OCI-LY1 (cell line): ENCODE results near the gene AFTPH.

Experiments used
- H2AFZ ChIP-seq: fragments of 200-600 bp; sonication (generic), shearing (Covaris generic); 2 replicates; pipeline ENCODE4 v1.6.0; 2014; ENCODE audit warnings: antibody characterized with exemption, mild to moderate bottlenecking, low read length
- H3F3A ChIP-seq: fragments of 200-600 bp; sonication (generic), shearing (Covaris generic); 2 replicates; pipeline ENCODE4 v1.6.0; 2014; ENCODE audit warnings: mild to moderate bottlenecking, antibody characterized with exemption, low read length, moderate library complexity; ENCODE audit not compliant: insufficient read depth
- H3K27ac ChIP-seq: fragments of 200-600 bp; sonication (generic); 2 replicates; pipeline ENCODE4 v1.5.1; 2014; ENCODE audit warnings: low read length, mixed run types, mild to moderate bottlenecking, low read depth; ENCODE audit not compliant: poor library complexity, severe bottlenecking
- H3K27me3 ChIP-seq: fragments of 200-600 bp; sonication (generic); 2 replicates; pipeline ENCODE4 v1.6.0; 2014; ENCODE audit warnings: antibody characterized with exemption, mild to moderate bottlenecking, low read length, moderate library complexity; ENCODE audit not compliant: insufficient read depth
- H3K36me3 ChIP-seq: fragments of 200-600 bp; sonication (generic); 2 replicates; pipeline ENCODE4 v1.6.1; 2014; ENCODE audit warnings: mild to moderate bottlenecking, antibody characterized with exemption, low read length, moderate library complexity, mixed read lengths; ENCODE audit not compliant: insufficient read depth
- H3K4me1 ChIP-seq: fragments of 200-600 bp; sonication (generic); 2 replicates; pipeline ENCODE4 v1.5.1; 2014; ENCODE audit warnings: mild to moderate bottlenecking, low read length, moderate library complexity; ENCODE audit not compliant: insufficient read depth, severe bottlenecking
- H3K4me2 ChIP-seq: fragments of 200-600 bp; sonication (generic), shearing (Covaris generic); 2 replicates; pipeline ENCODE4 v1.6.1; 2014; ENCODE audit warnings: low read length
- H3K4me3 ChIP-seq: fragments of 200-600 bp; sonication (generic); 2 replicates; pipeline ENCODE4 v1.5.1; 2014; ENCODE audit warnings: low read length, low read depth, mild to moderate bottlenecking, mixed read lengths; ENCODE audit not compliant: poor library complexity, severe bottlenecking
- H3K79me2 ChIP-seq: fragments of 200-600 bp; shearing (Covaris generic); 2 replicates; pipeline ENCODE4 v1.6.1; 2016; ENCODE audit warnings: mixed run types, low read length, mixed read lengths; ENCODE audit not compliant: insufficient read depth
- H3K9ac ChIP-seq: fragments of 200-600 bp; sonication (generic), shearing (Covaris generic); 2 replicates; pipeline ENCODE4 v1.6.1; 2014; ENCODE audit warnings: mild to moderate bottlenecking, low read length, mixed read lengths
- H3K9me2 ChIP-seq: fragments of 200-600 bp; sonication (generic), shearing (Covaris generic); 2 replicates; pipeline ENCODE4 v1.6.1; 2014; ENCODE audit warnings: low read depth, mild to moderate bottlenecking, low read length, mixed read lengths
- H3K9me3 ChIP-seq: fragments of 200-600 bp; shearing (Covaris generic); 2 replicates; pipeline ENCODE4 v1.6.1; 2014; ENCODE audit warnings: low read length, mixed read lengths
- H4K20me1 ChIP-seq: fragments of 200-600 bp; sonication (generic), shearing (Covaris generic); 2 replicates; pipeline ENCODE4 v1.6.0; 2016; ENCODE audit warnings: mild to moderate bottlenecking, low read length; ENCODE audit not compliant: insufficient read depth
- EZH2 ChIP-seq: fragments of 200-600 bp; sonication (generic), shearing (Covaris generic); IDR thresholded peaks from 2 replicates; pipeline ENCODE4 v1.8.0; 2017; ENCODE audit warnings: borderline replicate concordance, mixed run types, mild to moderate bottlenecking, antibody characterized with exemption, low read length, moderate library complexity, mixed read lengths
- TF ChIP-seq, protein P1 (sequence below): fragments of 200-600 bp; sonication (generic), shearing (Covaris generic); IDR thresholded peaks from 2 replicates; pipeline ENCODE4 v1.5.1; 2017; ENCODE audit warnings: mild to moderate bottlenecking, antibody characterized with exemption, low read length, moderate library complexity, mixed read lengths

AFTPH gene, protein sequence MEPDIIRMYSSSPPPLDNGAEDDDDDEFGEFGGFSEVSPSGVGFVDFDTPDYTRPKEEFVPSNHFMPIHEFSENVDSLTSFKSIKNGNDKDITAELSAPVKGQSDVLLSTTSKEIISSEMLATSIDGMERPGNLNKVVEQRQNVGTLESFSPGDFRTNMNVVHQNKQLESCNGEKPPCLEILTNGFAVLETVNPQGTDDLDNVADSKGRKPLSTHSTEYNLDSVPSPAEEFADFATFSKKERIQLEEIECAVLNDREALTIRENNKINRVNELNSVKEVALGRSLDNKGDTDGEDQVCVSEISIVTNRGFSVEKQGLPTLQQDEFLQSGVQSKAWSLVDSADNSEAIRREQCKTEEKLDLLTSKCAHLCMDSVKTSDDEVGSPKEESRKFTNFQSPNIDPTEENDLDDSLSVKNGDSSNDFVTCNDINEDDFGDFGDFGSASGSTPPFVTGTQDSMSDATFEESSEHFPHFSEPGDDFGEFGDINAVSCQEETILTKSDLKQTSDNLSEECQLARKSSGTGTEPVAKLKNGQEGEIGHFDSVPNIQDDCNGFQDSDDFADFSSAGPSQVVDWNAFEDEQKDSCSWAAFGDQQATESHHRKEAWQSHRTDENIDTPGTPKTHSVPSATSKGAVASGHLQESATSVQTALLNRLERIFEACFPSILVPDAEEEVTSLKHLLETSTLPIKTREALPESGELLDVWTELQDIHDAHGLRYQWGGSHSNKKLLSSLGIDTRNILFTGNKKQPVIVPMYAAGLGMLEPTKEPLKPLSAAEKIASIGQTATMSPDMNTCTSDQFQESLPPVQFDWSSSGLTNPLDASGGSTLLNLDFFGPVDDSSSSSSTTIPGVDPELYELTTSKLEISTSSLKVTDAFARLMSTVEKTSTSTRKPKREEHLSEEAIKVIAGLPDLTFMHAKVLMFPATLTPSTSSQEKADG

DNA sequence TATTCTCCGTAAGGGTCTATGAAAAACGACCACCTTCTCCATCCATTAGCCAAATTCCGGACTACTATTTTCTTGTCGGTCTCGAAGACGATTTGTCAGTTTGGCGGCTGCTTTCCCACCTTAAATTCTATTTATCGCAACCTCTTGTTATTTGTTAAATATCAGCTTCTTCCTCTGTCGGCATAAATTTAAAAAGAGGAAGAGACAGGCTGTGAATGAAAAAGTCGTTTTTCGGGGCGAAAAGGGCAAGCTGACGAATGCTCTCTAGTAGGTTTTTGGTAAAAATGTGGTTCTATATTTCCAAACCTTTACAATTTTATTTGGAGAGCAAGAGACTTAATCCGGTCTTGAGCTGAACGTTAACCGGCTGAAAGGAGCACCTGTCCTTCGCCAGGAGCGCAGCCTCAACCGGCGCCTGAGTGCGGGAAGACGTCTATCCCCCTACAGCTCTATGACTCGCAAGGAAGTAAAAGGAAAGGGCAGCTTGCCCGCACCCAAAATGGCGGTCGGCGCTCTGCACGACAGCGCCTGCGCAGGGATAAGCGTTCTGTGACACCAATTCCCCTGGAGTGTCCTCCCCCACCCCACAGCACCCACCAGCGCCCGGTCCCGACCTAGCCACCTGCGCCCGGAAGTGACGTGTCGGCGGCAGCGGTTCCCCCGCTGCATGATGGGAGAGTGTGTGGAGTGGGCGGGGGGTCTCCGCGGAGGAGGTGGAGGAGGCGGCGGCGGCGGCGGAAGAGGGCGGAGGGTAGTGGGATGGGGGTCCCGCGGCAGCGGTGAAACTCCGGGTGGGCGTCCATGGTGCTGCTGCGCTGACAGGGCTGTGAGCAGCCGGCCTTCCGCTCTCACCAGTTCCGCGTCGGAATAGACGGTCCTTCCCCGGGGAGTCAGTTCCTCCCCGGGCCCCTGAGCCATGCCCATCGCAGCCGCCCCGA lies at the start of gene AFTPH:
Gene AFTPH (plus strand): TSS at position 663 of the 938 bp plus-strand sequence. CDS start 27,147 bp downstream, outside the sequence.
- peak within 1 kb of the TSS; percentile 94 for H3K9ac ChIP-seq
- H3K4me1 ChIP-seq, result peaks cover 33% of the 10 kb centered on the region
- peak within 1 kb of the TSS; percentile 93 for H3K27ac ChIP-seq
- H4K20me1 ChIP-seq, result no peaks in the 10 kb centered on the region
- H3K9me3 ChIP-seq, result no peaks in the 10 kb centered on the region
- H3F3A ChIP-seq, result no peaks in the 10 kb centered on the region
- no peaks in the 10 kb centered on the region for H3K27me3 ChIP-seq
- H3K79me2 ChIP-seq, result peaks cover 43% of the 10 kb centered on the region
- TF ChIP-seq, protein P1, sequence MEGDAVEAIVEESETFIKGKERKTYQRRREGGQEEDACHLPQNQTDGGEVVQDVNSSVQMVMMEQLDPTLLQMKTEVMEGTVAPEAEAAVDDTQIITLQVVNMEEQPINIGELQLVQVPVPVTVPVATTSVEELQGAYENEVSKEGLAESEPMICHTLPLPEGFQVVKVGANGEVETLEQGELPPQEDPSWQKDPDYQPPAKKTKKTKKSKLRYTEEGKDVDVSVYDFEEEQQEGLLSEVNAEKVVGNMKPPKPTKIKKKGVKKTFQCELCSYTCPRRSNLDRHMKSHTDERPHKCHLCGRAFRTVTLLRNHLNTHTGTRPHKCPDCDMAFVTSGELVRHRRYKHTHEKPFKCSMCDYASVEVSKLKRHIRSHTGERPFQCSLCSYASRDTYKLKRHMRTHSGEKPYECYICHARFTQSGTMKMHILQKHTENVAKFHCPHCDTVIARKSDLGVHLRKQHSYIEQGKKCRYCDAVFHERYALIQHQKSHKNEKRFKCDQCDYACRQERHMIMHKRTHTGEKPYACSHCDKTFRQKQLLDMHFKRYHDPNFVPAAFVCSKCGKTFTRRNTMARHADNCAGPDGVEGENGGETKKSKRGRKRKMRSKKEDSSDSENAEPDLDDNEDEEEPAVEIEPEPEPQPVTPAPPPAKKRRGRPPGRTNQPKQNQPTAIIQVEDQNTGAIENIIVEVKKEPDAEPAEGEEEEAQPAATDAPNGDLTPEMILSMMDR, result no peak
- no peak for TF ChIP-seq EZH2
- H3K36me3 ChIP-seq, result peaks cover 8% of the 10 kb centered on the region
- no peaks in the 10 kb centered on the region for H3K9me2 ChIP-seq
- peak within 1 kb of the TSS; percentile 94 for H3K4me3 ChIP-seq
- peak within 1 kb of the TSS; percentile 63 for H2AFZ ChIP-seq
- H3K4me2 ChIP-seq, result peak within 1 kb of the TSS; percentile 97

DNA sequence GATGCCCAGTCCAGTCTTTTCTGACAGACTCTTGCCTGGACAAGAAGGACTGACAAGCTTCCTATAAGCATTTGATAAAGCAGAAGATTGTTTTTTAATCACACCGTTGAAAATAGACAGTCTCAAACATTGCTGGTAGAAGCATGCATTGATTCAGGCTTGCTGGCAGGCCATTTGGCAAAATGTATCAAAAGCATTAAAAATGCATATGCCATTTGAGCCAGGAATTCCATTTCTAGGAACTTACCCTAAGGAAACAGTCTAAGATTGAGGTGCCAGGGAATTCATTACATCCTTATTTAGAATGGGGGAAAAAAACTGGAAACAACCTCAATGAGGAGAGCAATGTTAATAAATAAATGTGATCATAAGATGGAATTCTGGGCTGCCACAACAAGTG lies 49.5 kb upstream of the AFTPH start:
- no peaks in the 10 kb centered on the region for H3K27me3 ChIP-seq
- H3K9ac ChIP-seq, result no peak overlapping the region; the same call in 1 of the 2 replicates

More for the DNA sequence above, 49.5 kb upstream of the AFTPH start:
- H3K27ac ChIP-seq, result no peak overlapping the region
- no peaks in the 10 kb centered on the region for H3K9me3 ChIP-seq
- H3K9me2 ChIP-seq, result no peaks in the 10 kb centered on the region
- no peaks in the 10 kb centered on the region for H3K79me2 ChIP-seq
- H3K4me2 ChIP-seq, result peak overlapping the region; percentile 30; the same call in 1 of the 2 replicates
- TF ChIP-seq, protein P1, result no peak
- TF ChIP-seq EZH2, result no peak
- 0 out of 2 replicates have a peak overlapping the region, but pooled peaks have one; percentile 76 for H2AFZ ChIP-seq
- no peaks in the 10 kb centered on the region for H4K20me1 ChIP-seq
- H3K4me3 ChIP-seq, result no peak overlapping the region
- no peaks in the 10 kb centered on the region for H3K36me3 ChIP-seq
- H3K4me1 ChIP-seq, result peaks cover 11% of the 10 kb centered on the region
- no peaks in the 10 kb centered on the region for H3F3A ChIP-seq
